Measurements from ENCODE around the gene DAW1.
A peak's percentile ranks its signal among the peaks of the same experiment; 100 is the strongest.

DAW1 gene

GRCh38 chr2:227872676-227873075 is 1.2 kb downstream of the DAW1 start:
- no peak for DNase-seq (ENCODE audit: extremely low read depth, low read depth)
- no peak for TF ChIP-seq CTCF (IDR thresholded peaks at IDR 0.05; ENCODE audit: low read depth, low read length)

GRCh38 chr2:227876300-227876801 is 4.9 kb downstream of the DAW1 start:
- TF ChIP-seq CTCF (IDR thresholded peaks at IDR 0.05; ENCODE audit: low read depth, low read length), result no peak

GRCh38 chr2:227877421-227878310 is 6.2 kb downstream of the DAW1 start:
- no peak for TF ChIP-seq CTCF (IDR thresholded peaks at IDR 0.05; ENCODE audit: low read depth, low read length)
- no peak for DNase-seq (ENCODE audit: extremely low read depth, low read depth)

More at GRCh38 chr2:227876300-227876801, 4.9 kb downstream of the DAW1 start:
- DNase-seq (ENCODE audit: extremely low read depth, low read depth), result no peak

- no peak for DNase-seq (ENCODE audit: extremely low read depth, low read depth)
- no peak for TF ChIP-seq CTCF (IDR thresholded peaks at IDR 0.05; ENCODE audit: low read depth, low read length)
These were observed 9.0 kb downstream of the DAW1 start for GRCh38 chr2:227880460-227880859.

GRCh38 chr2:227881866-227882517 is 10.6 kb downstream of the DAW1 start:
- no peak for TF ChIP-seq CTCF (IDR thresholded peaks at IDR 0.05; ENCODE audit: low read depth, low read length)
- no peak for DNase-seq (ENCODE audit: extremely low read depth, low read depth)

- DNase-seq (ENCODE audit: extremely low read depth, low read depth), result no peak
- peak; percentile 82 for TF ChIP-seq CTCF (IDR thresholded peaks at IDR 0.05; ENCODE audit: low read depth, low read length)
These were observed 13.1 kb downstream of the DAW1 start for GRCh38 chr2:227884511-227884947.

- DNase-seq (ENCODE audit: extremely low read depth, low read depth), result no peak
These were observed 14.7 kb downstream of the DAW1 start for GRCh38 chr2:227886149-227886548.

More at GRCh38 chr2:227886149-227886548, 14.7 kb downstream of the DAW1 start:
- no peak for TF ChIP-seq CTCF (IDR thresholded peaks at IDR 0.05; ENCODE audit: low read depth, low read length)

Measured in AG09319 (cell line).